Karpas-422 (cell line): Measurements from ENCODE around the gene CAMK2N1. TPM values are rescaled to one million over a fixed set of nuclear protein-coding genes. Genes with fewer than 3 reads are reported as not detected.

ENCODE experiments used
- DNase-seq: peaks from one replicate; pipeline ENCODE4 v3.0.0-alpha.2; 2015
- H2AFZ ChIP-seq: fragments of 200-600 bp; sonication (generic); 2 replicates; pipeline ENCODE4 v1.6.1; 2014; ENCODE audit warnings: antibody characterized with exemption, low read length, mixed read lengths
- H3K27ac ChIP-seq: fragments of 200-600 bp; sonication (generic); 2 replicates; pipeline ENCODE4 v1.5.1; 2014; ENCODE audit warnings: mild to moderate bottlenecking, low read length, moderate library complexity
- H3K27me3 ChIP-seq: fragments of 200-600 bp; sonication (generic); 2 replicates; pipeline ENCODE4 v1.6.1; 2014; ENCODE audit warnings: low read length, mixed read lengths
- H3K36me3 ChIP-seq: fragments of 200-600 bp; sonication (generic); 2 replicates; pipeline ENCODE4 v1.6.1; 2014; ENCODE audit warnings: low read length, mixed read lengths; ENCODE audit not compliant: insufficient read depth
- H3K4me1 ChIP-seq: fragments of 200-600 bp; sonication (generic); 2 replicates; pipeline ENCODE4 v1.6.1; 2014; ENCODE audit warnings: mild to moderate bottlenecking, low read length, mixed read lengths
- H3K4me2 ChIP-seq: fragments of 200-600 bp; sonication (generic); 2 replicates; pipeline ENCODE4 v1.6.1; 2014; ENCODE audit warnings: low read length, low read depth, mild to moderate bottlenecking; ENCODE audit not compliant: poor library complexity, severe bottlenecking
- H3K4me3 ChIP-seq: fragments of 200-600 bp; sonication (generic); 2 replicates; pipeline ENCODE4 v1.5.1; 2014; ENCODE audit warnings: mild to moderate bottlenecking, antibody characterized with exemption, low read length, mixed read lengths
- H3K79me2 ChIP-seq: fragments of 200-600 bp; sonication (generic); 2 replicates; pipeline ENCODE4 v1.6.1; 2014; ENCODE audit warnings: mild to moderate bottlenecking, low read length, mixed read lengths
- H3K9ac ChIP-seq: fragments of 200-600 bp; sonication (generic); 2 replicates; pipeline ENCODE4 v1.6.0; 2014; ENCODE audit warnings: low read length
- H3K9me2 ChIP-seq: fragments of 200-600 bp; sonication (generic), shearing (Covaris generic); replicated peaks from 2 replicates; pipeline ENCODE4 v1.6.0; 2014; ENCODE audit warnings: mild to moderate bottlenecking, low read length, moderate library complexity; ENCODE audit not compliant: insufficient read depth
- H3K9me3 ChIP-seq: fragments of 300-700, 200-600 bp; sonication (generic); 2 replicates; pipeline ENCODE4 v1.6.1; 2014; ENCODE audit warnings: low read length, mixed read lengths
- H4K20me1 ChIP-seq: fragments of 200-600 bp; sonication (generic); 2 replicates; pipeline ENCODE4 v1.6.1; 2014; ENCODE audit warnings: mild to moderate bottlenecking, antibody characterized with exemption, low read length, low read depth; ENCODE audit not compliant: insufficient read depth
- total RNA-seq: library from RNA; depleted of rRNA; stranded (reverse); fragments of >200 nt; shearing (Covaris generic); gene quantifications from 2 replicates; pipeline ENCODE4 v1.2.3, GENCODE V29; 2014; ENCODE audit warnings: low replicate concordance

The CAMK2N1 gene
- total RNA-seq, 1 experiment from 2014 or later = not detected

- Histone ChIP-seq H3K4me1 (peaks cover 11% of the 10 kb centered on the region), H3K36me3 (no peaks in the 10 kb centered on the region), H3K9me2 (no peaks in the 10 kb centered on the region), H3K9me3 (no peaks in the 10 kb centered on the region), H4K20me1 (no peaks in the 10 kb centered on the region), H2AFZ (no peak overlapping the region), H3K9ac (no peak overlapping the region), H3K4me3 (no peak overlapping the region), H3K27me3 (no peaks in the 10 kb centered on the region), H3K4me2 (no peak overlapping the region), H3K27ac (no peak overlapping the region), H3K79me2 (no peaks in the 10 kb centered on the region)
- no peak for DNase-seq
These were observed 8.8 kb upstream of the CAMK2N1 start for GRCh38 chr1:20494609-20495311.

- Histone ChIP-seq H3K4me3 (no peak overlapping the region), H3K4me1 (peaks cover 11% of the 10 kb centered on the region), H3K27ac (no peak overlapping the region), H3K9ac (no peak overlapping the region), H3K4me2 (peak overlapping the region; percentile 21), H2AFZ (peak overlapping the region; percentile 49; the same call in 1 of the 2 replicates), H3K36me3 (no peaks in the 10 kb centered on the region), H3K9me2 (no peaks in the 10 kb centered on the region), H4K20me1 (no peaks in the 10 kb centered on the region), H3K79me2 (no peaks in the 10 kb centered on the region), H3K9me3 (no peaks in the 10 kb centered on the region), H3K27me3 (no peaks in the 10 kb centered on the region)
- DNase-seq = peak; percentile 95
These were observed 8.0 kb upstream of the CAMK2N1 start for GRCh38 chr1:20493839-20494608.

- Histone ChIP-seq H4K20me1 (no peaks in the 10 kb centered on the region), H3K36me3 (no peaks in the 10 kb centered on the region), H3K4me3 (no peak overlapping the region), H3K4me2 (peak overlapping the region; percentile 21), H3K79me2 (no peaks in the 10 kb centered on the region), H3K27ac (no peak overlapping the region), H2AFZ (no peak overlapping the region), H3K9me2 (no peaks in the 10 kb centered on the region), H3K9ac (no peak overlapping the region), H3K4me1 (peaks cover 11% of the 10 kb centered on the region), H3K9me3 (no peaks in the 10 kb centered on the region), H3K27me3 (no peaks in the 10 kb centered on the region)
- DNase-seq = no peak
These were observed 7.3 kb upstream of the CAMK2N1 start for GRCh38 chr1:20493309-20493708.

- H3K4me3 ChIP-seq = no peak overlapping the region
- no peaks in the 10 kb centered on the region for H3K36me3 ChIP-seq
- H2AFZ ChIP-seq = no peak overlapping the region
- H3K9me3 ChIP-seq = no peaks in the 10 kb centered on the region
- H3K4me1 ChIP-seq = peaks cover 11% of the 10 kb centered on the region
- no peak overlapping the region for H3K4me2 ChIP-seq
- no peak for DNase-seq
- H3K79me2 ChIP-seq = no peaks in the 10 kb centered on the region
- H3K9me2 ChIP-seq = no peaks in the 10 kb centered on the region
- H3K27me3 ChIP-seq = no peaks in the 10 kb centered on the region
- H3K27ac ChIP-seq = no peak overlapping the region
- H3K9ac ChIP-seq = no peak overlapping the region
- H4K20me1 ChIP-seq = no peaks in the 10 kb centered on the region
These were observed 6.7 kb upstream of the CAMK2N1 start for GRCh38 chr1:20492751-20493150.

GRCh38 chr1:20491866-20492265 lies 5.9 kb upstream of the CAMK2N1 start:
- Histone ChIP-seq H3K27ac (no peak overlapping the region), H3K9me2 (no peaks in the 10 kb centered on the region), H3K36me3 (no peaks in the 10 kb centered on the region), H2AFZ (no peak overlapping the region), H3K4me2 (no peak overlapping the region), H3K9me3 (no peaks in the 10 kb centered on the region), H3K79me2 (no peaks in the 10 kb centered on the region), H3K4me1 (peaks cover 11% of the 10 kb centered on the region), H4K20me1 (no peaks in the 10 kb centered on the region), H3K4me3 (no peak overlapping the region), H3K27me3 (no peaks in the 10 kb centered on the region), H3K9ac (no peak overlapping the region)
- DNase-seq = no peak

- no peaks in the 10 kb centered on the region for H4K20me1 ChIP-seq
- H3K9me2 ChIP-seq = no peaks in the 10 kb centered on the region
- no peak overlapping the region for H3K4me3 ChIP-seq
- H3K36me3 ChIP-seq = no peaks in the 10 kb centered on the region
- no peak overlapping the region for H2AFZ ChIP-seq
- no peak overlapping the region for H3K4me2 ChIP-seq
- no peaks in the 10 kb centered on the region for H3K9me3 ChIP-seq
- DNase-seq = no peak
- no peak overlapping the region for H3K27ac ChIP-seq
- H3K27me3 ChIP-seq = no peaks in the 10 kb centered on the region
- no peak overlapping the region for H3K9ac ChIP-seq
- peaks cover 11% of the 10 kb centered on the region for H3K4me1 ChIP-seq
- no peaks in the 10 kb centered on the region for H3K79me2 ChIP-seq
These were observed 5.2 kb upstream of the CAMK2N1 start for GRCh38 chr1:20491178-20491577.

- Histone ChIP-seq H3K4me2 (no peak overlapping the region), H3K4me3 (no peak overlapping the region), H3K9ac (no peak overlapping the region), H4K20me1 (no peaks in the 10 kb centered on the region), H3K9me2 (no peaks in the 10 kb centered on the region), H3K27me3 (no peaks in the 10 kb centered on the region), H2AFZ (no peak overlapping the region), H3K9me3 (no peaks in the 10 kb centered on the region), H3K4me1 (peaks cover 4% of the 10 kb centered on the region), H3K27ac (no peak overlapping the region), H3K79me2 (no peaks in the 10 kb centered on the region), H3K36me3 (no peaks in the 10 kb centered on the region)
- DNase-seq = no peak
These were observed 1.2 kb upstream of the CAMK2N1 start for GRCh38 chr1:20487236-20487590.

GRCh38 chr1:20486457-20487235 lies 636 bp upstream of the CAMK2N1 start:
- H3K4me3 ChIP-seq = no peak overlapping the region
- no peaks in the 10 kb centered on the region for H3K9me2 ChIP-seq
- H3K79me2 ChIP-seq = no peaks in the 10 kb centered on the region
- H3K4me2 ChIP-seq = no peak overlapping the region
- no peak for DNase-seq
- no peaks in the 10 kb centered on the region for H3K9me3 ChIP-seq
- no peak overlapping the region for H3K27ac ChIP-seq
- no peaks in the 10 kb centered on the region for H3K27me3 ChIP-seq
- H3K4me1 ChIP-seq = peaks cover 4% of the 10 kb centered on the region
- no peaks in the 10 kb centered on the region for H3K36me3 ChIP-seq
- no peak overlapping the region for H3K9ac ChIP-seq
- no peak overlapping the region for H2AFZ ChIP-seq
- H4K20me1 ChIP-seq = no peaks in the 10 kb centered on the region
